Activated CD4-positive, alpha-beta memory T cell treated with anti-CD3 and anti-CD28 coated beads for 36 hours (primary cell): ENCODE results near the gene CDC23. TPM values are rescaled to one million over a fixed set of nuclear protein-coding genes. Genes with fewer than 3 reads are reported as not detected.
"Not testable (repeated sequence)": the region's sequence is repeated elsewhere in the genome, so short reads cannot be mapped to it uniquely, and the experiment has no call there.

Experiments
- CTCF ChIA-PET: fragments of 350-600 bp; sonication (Branson Sonifier 250); formaldehyde crosslinking; loops from one replicate; lab custom pipeline; 2021; ENCODE audit warnings: antibody characterized with exemption, inconsistent platforms; lab: Charles Lee
- POLR2A ChIA-PET: fragments of 350-600 bp; sonication (Branson Sonifier 250); formaldehyde crosslinking; loops from one replicate; lab custom pipeline; 2021; ENCODE audit warnings: antibody characterized with exemption; lab: Charles Lee
- DNase-seq: peaks from one replicate; pipeline ENCODE4 v3.0.0-alpha.2; 2020
- H3K27ac Mint-ChIP-seq: one replicate; pipeline ENCODE4 v1.8.0; 2021; ENCODE audit warnings: mixed read lengths
- H3K27me3 Mint-ChIP-seq: one replicate; pipeline ENCODE4 v1.8.0; 2021; ENCODE audit warnings: mixed read lengths
- H3K36me3 Mint-ChIP-seq: one replicate; pipeline ENCODE4 v1.8.0; 2021; ENCODE audit warnings: mixed read lengths
- H3K4me1 Mint-ChIP-seq: one replicate; pipeline ENCODE4 v1.8.0; 2021; ENCODE audit warnings: low read depth, mixed read lengths
- H3K4me3 Mint-ChIP-seq: one replicate; pipeline ENCODE4 v1.8.0; 2021; ENCODE audit warnings: mild to moderate bottlenecking, mixed read lengths
- H3K9me3 Mint-ChIP-seq: one replicate; pipeline ENCODE4 v1.8.0; 2021; ENCODE audit warnings: mixed read lengths
- intact Hi-C: fragments of 100-400 bp; cut with micrococcal nuclease; formaldehyde crosslinking; loops from one replicate; pipeline ENCODE4 v1.15.1; 2023
- total RNA-seq, 2 experiments: library from RNA; stranded (reverse); gene quantifications; one replicate each; pipeline ENCODE4 v1.2.3, GENCODE V29; 2021

CDC23 gene
- total RNA-seq, result 10 to 100 TPM; 32.4 to 33.4 TPM

- Mint-ChIP-seq H3K27ac (peak within 1 kb of the TSS; percentile 89), H3K9me3 (no peaks in the 10 kb centered on the region), H3K27me3 (no peaks in the 10 kb centered on the region), H3K36me3 (peaks cover 11% of the 10 kb centered on the region), H3K4me1 (peaks cover 20% of the 10 kb centered on the region), H3K4me3 (peak within 1 kb of the TSS; percentile 100)
- intact Hi-C loops, result loop anchor here (1.0 to 10.0 kb wide), 5 partner anchors 35 to 330 kb away; partner anchors contain the start of genes BRD8, CDC25C, ETF1 and KDM3B
- DNase-seq, result peak; percentile 94
- ChIA-PET POLR2A (interaction anchor here (0.7 to 1.7 kb wide), 8 partner anchors 35 to 459 kb away, joined by 3 to 6 read pairs (median 4); partner anchors contain the start of genes BRD8, CDC25C, EGR1 and ETF1), CTCF (interaction anchor here (0.8 to 2.8 kb wide), 7 partner anchors 9 to 252 kb away, joined by 3 to 13 read pairs (median 4); partner anchors contain the start of genes EGR1 and KDM3B)
Measured at GRCh38 chr5:138213161-138214029, at the start of gene CDC23. TSS of gene CDC23 (minus strand) at chr5:138213323. CDS start at chr5:138213312, 11 bp downstream.

- H3K27ac Mint-ChIP-seq, result no peak overlapping the region
- H3K27me3 Mint-ChIP-seq, result peaks cover 2% of the 10 kb centered on the region
- CTCF ChIA-PET, result no interaction called here
- no peak for DNase-seq
- H3K4me1 Mint-ChIP-seq, result peaks cover 5% of the 10 kb centered on the region
- intact Hi-C loops, result no loop called here
- POLR2A ChIA-PET, result no interaction called here
- no peak overlapping the region for H3K4me3 Mint-ChIP-seq
- no peaks in the 10 kb centered on the region for H3K9me3 Mint-ChIP-seq
- H3K36me3 Mint-ChIP-seq, result no peaks in the 10 kb centered on the region
Measured at GRCh38 chr5:138258704-138259292, 45.7 kb upstream of the CDC23 start.

GRCh38 chr5:138257583-138257982 is 44.5 kb upstream of the CDC23 start:
- no peak for DNase-seq
- Mint-ChIP-seq H3K9me3 (no peaks in the 10 kb centered on the region), H3K27me3 (peaks cover 2% of the 10 kb centered on the region), H3K27ac (no peak overlapping the region), H3K4me1 (no peaks in the 10 kb centered on the region), H3K4me3 (no peak overlapping the region), H3K36me3 (no peaks in the 10 kb centered on the region)
- ChIA-PET POLR2A (no interaction called here), CTCF (no interaction called here)
- intact Hi-C loops, result no loop called here

- H3K27ac Mint-ChIP-seq, result no peak overlapping the region
- H3K27me3 Mint-ChIP-seq, result peaks cover 2% of the 10 kb centered on the region
- POLR2A ChIA-PET, result no interaction called here
- H3K4me1 Mint-ChIP-seq, result no peaks in the 10 kb centered on the region
- H3K36me3 Mint-ChIP-seq, result no peaks in the 10 kb centered on the region
- no peaks in the 10 kb centered on the region for H3K9me3 Mint-ChIP-seq
- H3K4me3 Mint-ChIP-seq, result no peak overlapping the region
- no peak for DNase-seq
- CTCF ChIA-PET, result interaction anchor here (1.3 kb wide), 1 partner anchor 99 kb away, joined by 5 read pairs; no protein-coding TSS in a partner anchor
- intact Hi-C loops, result no loop called here
Measured at GRCh38 chr5:138252944-138253343, 39.8 kb upstream of the CDC23 start.

GRCh38 chr5:138247800-138248199 is 34.7 kb upstream of the CDC23 start:
- POLR2A ChIA-PET, CTCF ChIA-PET, intact Hi-C loops, H3K36me3 Mint-ChIP-seq, H3K4me3 Mint-ChIP-seq, H3K4me1 Mint-ChIP-seq, H3K27ac Mint-ChIP-seq, H3K9me3 Mint-ChIP-seq, DNase-seq: not testable (repeated sequence)
- H3K27me3 Mint-ChIP-seq, result peaks cover 15% of the 10 kb centered on the region

GRCh38 chr5:138246822-138247221 is 33.7 kb upstream of the CDC23 start:
- intact Hi-C loops, result no loop called here
- no peaks in the 10 kb centered on the region for H3K9me3 Mint-ChIP-seq
- H3K4me3 Mint-ChIP-seq, result no peak overlapping the region
- DNase-seq, result no peak
- H3K27ac Mint-ChIP-seq, result no peak overlapping the region
- H3K27me3 Mint-ChIP-seq, result peaks cover 23% of the 10 kb centered on the region
- ChIA-PET CTCF (interaction anchor here (0.5 kb wide), 1 partner anchor 37 kb away, joined by 3 read pairs; no protein-coding TSS in a partner anchor), POLR2A (no interaction called here)
- no peaks in the 10 kb centered on the region for H3K4me1 Mint-ChIP-seq
- H3K36me3 Mint-ChIP-seq, result no peaks in the 10 kb centered on the region

GRCh38 chr5:138246334-138246733 is 33.2 kb upstream of the CDC23 start:
- intact Hi-C loops, result no loop called here
- CTCF ChIA-PET, result interaction anchor here (0.5 kb wide), 1 partner anchor 36 kb away, joined by 3 read pairs; no protein-coding TSS in a partner anchor
- no peak for DNase-seq

GRCh38 chr5:138245717-138246116 is 32.6 kb upstream of the CDC23 start:
- intact Hi-C loops, result no loop called here
- no peaks in the 10 kb centered on the region for H3K36me3 Mint-ChIP-seq
- ChIA-PET POLR2A (no interaction called here), CTCF (no interaction called here)
- DNase-seq, result no peak
- no peak overlapping the region for H3K4me3 Mint-ChIP-seq
- H3K4me1 Mint-ChIP-seq, result peaks cover 9% of the 10 kb centered on the region
- no peak overlapping the region for H3K27ac Mint-ChIP-seq
- H3K27me3 Mint-ChIP-seq, result peaks cover 32% of the 10 kb centered on the region
- no peaks in the 10 kb centered on the region for H3K9me3 Mint-ChIP-seq

More at GRCh38 chr5:138246334-138246733, 33.2 kb upstream of the CDC23 start:
- no peaks in the 10 kb centered on the region for H3K9me3 Mint-ChIP-seq
- peaks cover 3% of the 10 kb centered on the region for H3K4me1 Mint-ChIP-seq
- no peak overlapping the region for H3K4me3 Mint-ChIP-seq
- H3K27me3 Mint-ChIP-seq, result peaks cover 26% of the 10 kb centered on the region
- no peaks in the 10 kb centered on the region for H3K36me3 Mint-ChIP-seq
- H3K27ac Mint-ChIP-seq, result no peak overlapping the region
- POLR2A ChIA-PET, result no interaction called here

GRCh38 chr5:138243794-138244193 is 30.7 kb upstream of the CDC23 start:
- intact Hi-C loops, result no loop called here
- Mint-ChIP-seq H3K4me1 (peaks cover 12% of the 10 kb centered on the region), H3K36me3 (no peaks in the 10 kb centered on the region), H3K4me3 (no peak overlapping the region), H3K9me3 (no peaks in the 10 kb centered on the region), H3K27ac (no peak overlapping the region), H3K27me3 (peaks cover 43% of the 10 kb centered on the region)
- ChIA-PET POLR2A (no interaction called here), CTCF (interaction anchor here (1.0 kb wide), 1 partner anchor 20 kb away, joined by 4 read pairs; no protein-coding TSS in a partner anchor)
- no peak for DNase-seq

- intact Hi-C loops, result no loop called here
- Mint-ChIP-seq H3K4me3 (no peak overlapping the region), H3K4me1 (peaks cover 12% of the 10 kb centered on the region), H3K9me3 (no peaks in the 10 kb centered on the region), H3K36me3 (no peaks in the 10 kb centered on the region), H3K27me3 (peaks cover 43% of the 10 kb centered on the region), H3K27ac (no peak overlapping the region)
- POLR2A ChIA-PET, result interaction anchor here (1.0 kb wide), 1 partner anchor 137 kb away, joined by 3 read pairs; no protein-coding TSS in a partner anchor
- no peak for DNase-seq
- CTCF ChIA-PET, result interaction anchor here (1.0 to 1.2 kb wide), 3 partner anchors 13 to 111 kb away, joined by 3 read pairs; no protein-coding TSS in a partner anchor
Measured at GRCh38 chr5:138241688-138242571, 28.8 kb upstream of the CDC23 start.

- ChIA-PET CTCF (interaction anchor here (1.2 kb wide), 2 partner anchors 14 to 111 kb away, joined by 3 to 6 read pairs; partner anchors contain the start of gene KDM3B), POLR2A (no interaction called here)
- Mint-ChIP-seq H3K4me1 (peaks cover 12% of the 10 kb centered on the region), H3K36me3 (no peaks in the 10 kb centered on the region), H3K27ac (no peak overlapping the region), H3K9me3 (no peaks in the 10 kb centered on the region), H3K4me3 (no peak overlapping the region), H3K27me3 (peaks cover 43% of the 10 kb centered on the region)
- intact Hi-C loops, result no loop called here
- peak; percentile 26 for DNase-seq
Measured at GRCh38 chr5:138240650-138241385, 27.7 kb upstream of the CDC23 start.
